ENCODE results near the gene GRIA1.

The GRIA1 gene

GRCh38 chr5:153745778-153746395, 255.4 kb downstream of the GRIA1 start:
- H3K27me3 ChIP-seq: no peaks in the 10 kb centered on the region
- no peaks in the 10 kb centered on the region for H3K36me3 ChIP-seq
- intact Hi-C loops (cut with DNase I; ENCODE audit: low total_unique reads): loop anchor here (10.0 kb wide), 1 partner anchor 59 kb away; no protein-coding TSS in a partner anchor
- no peak overlapping the region for H3K27ac ChIP-seq
- H3K4me3 ChIP-seq: no peak overlapping the region
- no peaks in the 10 kb centered on the region for H3K9me3 ChIP-seq
- H3K4me1 ChIP-seq: peaks cover 0 to 5% (median 0%) of the 10 kb centered on the region in 4 donors
- TF ChIP-seq CTCF (IDR thresholded peaks at IDR 0.05): no peak
- DNase-seq: no peak

GRCh38 chr5:153746440-153746839, 256.0 kb downstream of the GRIA1 start:
- Histone ChIP-seq H3K27me3 (no peaks in the 10 kb centered on the region), H3K36me3 (no peaks in the 10 kb centered on the region), H3K9me3 (no peaks in the 10 kb centered on the region), H3K27ac (no peak overlapping the region), H3K4me3 (no peak overlapping the region), H3K4me1 (peaks cover 0 to 5% (median 0%) of the 10 kb centered on the region in 4 donors)
- TF ChIP-seq CTCF (IDR thresholded peaks at IDR 0.05): no peak
- no peak for DNase-seq
- intact Hi-C loops (cut with DNase I; ENCODE audit: low total_unique reads): loop anchor here (10.0 kb wide), 1 partner anchor 58 kb away; no protein-coding TSS in a partner anchor

GRCh38 chr5:153748823-153749222, 258.4 kb downstream of the GRIA1 start:
- H3K9me3 ChIP-seq: no peaks in the 10 kb centered on the region

GRCh38 chr5:153749960-153750359, 259.5 kb downstream of the GRIA1 start:
- H3K4me1 ChIP-seq: peaks cover 0 to 5% (median 0%) of the 10 kb centered on the region in 4 donors
- H3K27ac ChIP-seq: no peak overlapping the region
- no peak for DNase-seq
- TF ChIP-seq CTCF (IDR thresholded peaks at IDR 0.05): no peak
- H3K4me3 ChIP-seq: no peak overlapping the region
- intact Hi-C loops (cut with DNase I; ENCODE audit: low total_unique reads): loop anchor here (10.0 kb wide), 1 partner anchor 55 kb away; no protein-coding TSS in a partner anchor
- H3K36me3 ChIP-seq: no peaks in the 10 kb centered on the region
- no peaks in the 10 kb centered on the region for H3K27me3 ChIP-seq
- H3K9me3 ChIP-seq: no peaks in the 10 kb centered on the region

More at GRCh38 chr5:153748823-153749222, 258.4 kb downstream of the GRIA1 start:
- no peaks in the 10 kb centered on the region for H3K27me3 ChIP-seq
- no peak overlapping the region for H3K27ac ChIP-seq
- DNase-seq: no peak
- intact Hi-C loops (cut with DNase I; ENCODE audit: low total_unique reads): loop anchor here (10.0 kb wide), 1 partner anchor 56 kb away; no protein-coding TSS in a partner anchor
- H3K4me3 ChIP-seq: no peak overlapping the region
- peaks cover 0 to 5% (median 0%) of the 10 kb centered on the region in 4 donors for H3K4me1 ChIP-seq
- no peak for TF ChIP-seq CTCF (IDR thresholded peaks at IDR 0.05)
- no peaks in the 10 kb centered on the region for H3K36me3 ChIP-seq

GRCh38 chr5:153751251-153751650, 260.8 kb downstream of the GRIA1 start:
- Histone ChIP-seq H3K4me1 (peaks cover 0 to 3% (median 0%) of the 10 kb centered on the region in 4 donors), H3K27me3 (no peaks in the 10 kb centered on the region), H3K4me3 (no peak overlapping the region), H3K27ac (no peak overlapping the region), H3K9me3 (peaks cover 0 to 3% (median 0%) of the 10 kb centered on the region in 3 donors), H3K36me3 (no peaks in the 10 kb centered on the region)
- DNase-seq: no peak
- no peak for TF ChIP-seq CTCF (IDR thresholded peaks at IDR 0.05)
- intact Hi-C loops (cut with DNase I; ENCODE audit: low total_unique reads): no loop called here
